ENCODE results near the gene MALRD1.

GRCh38 chr10:19204246-19204917 lies 155.8 kb downstream of the MALRD1 start:
- TF ChIP-seq, protein P1, sequence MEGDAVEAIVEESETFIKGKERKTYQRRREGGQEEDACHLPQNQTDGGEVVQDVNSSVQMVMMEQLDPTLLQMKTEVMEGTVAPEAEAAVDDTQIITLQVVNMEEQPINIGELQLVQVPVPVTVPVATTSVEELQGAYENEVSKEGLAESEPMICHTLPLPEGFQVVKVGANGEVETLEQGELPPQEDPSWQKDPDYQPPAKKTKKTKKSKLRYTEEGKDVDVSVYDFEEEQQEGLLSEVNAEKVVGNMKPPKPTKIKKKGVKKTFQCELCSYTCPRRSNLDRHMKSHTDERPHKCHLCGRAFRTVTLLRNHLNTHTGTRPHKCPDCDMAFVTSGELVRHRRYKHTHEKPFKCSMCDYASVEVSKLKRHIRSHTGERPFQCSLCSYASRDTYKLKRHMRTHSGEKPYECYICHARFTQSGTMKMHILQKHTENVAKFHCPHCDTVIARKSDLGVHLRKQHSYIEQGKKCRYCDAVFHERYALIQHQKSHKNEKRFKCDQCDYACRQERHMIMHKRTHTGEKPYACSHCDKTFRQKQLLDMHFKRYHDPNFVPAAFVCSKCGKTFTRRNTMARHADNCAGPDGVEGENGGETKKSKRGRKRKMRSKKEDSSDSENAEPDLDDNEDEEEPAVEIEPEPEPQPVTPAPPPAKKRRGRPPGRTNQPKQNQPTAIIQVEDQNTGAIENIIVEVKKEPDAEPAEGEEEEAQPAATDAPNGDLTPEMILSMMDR (IDR thresholded peaks at IDR 0.05): no peak
- TF ChIP-seq POLR2A (IDR thresholded peaks at IDR 0.05): no peak

Measured in body of pancreas (tissue), 4 donors.